Measurements from ENCODE around the gene ERI2.
"Not testable (repeated sequence)": the region's sequence is repeated elsewhere in the genome, so short reads cannot be mapped to it uniquely, and the experiment has no call there.

ERI2 gene

DNA sequence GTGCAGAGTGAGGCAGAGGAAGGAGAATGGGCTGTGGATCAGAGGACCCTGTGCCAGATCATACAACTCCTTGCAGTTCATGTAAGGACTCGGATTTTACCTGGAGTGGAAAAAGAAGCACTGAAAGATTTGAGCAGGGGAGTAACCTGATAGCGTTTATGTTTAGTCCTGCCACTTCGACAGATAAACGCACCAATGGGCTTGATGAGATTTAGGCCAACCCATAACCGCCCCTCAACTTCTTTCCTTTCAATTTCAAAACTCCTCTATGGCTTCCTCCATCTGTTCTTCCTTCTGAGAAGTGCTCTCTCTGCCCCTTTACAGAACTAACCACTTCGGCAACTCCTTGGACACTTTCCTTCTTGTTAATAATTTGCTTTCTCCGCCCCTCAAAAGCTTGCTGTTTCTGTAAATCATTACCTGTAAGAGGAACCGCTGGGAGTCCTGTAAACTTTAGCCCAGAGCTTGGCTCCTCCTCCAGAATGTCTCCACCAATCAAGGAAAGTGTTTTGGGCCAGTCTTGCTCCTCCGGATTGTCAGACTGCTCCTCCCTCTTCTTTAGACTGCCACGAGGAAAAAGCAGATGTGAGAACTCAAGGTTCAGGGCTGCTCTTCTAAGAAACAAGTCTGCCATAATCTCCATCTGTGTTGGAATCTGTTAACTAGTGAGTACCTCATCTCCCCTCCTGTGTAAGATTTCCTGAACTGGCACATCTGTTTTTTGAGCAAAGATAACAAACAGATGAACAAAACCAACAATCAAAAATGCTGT lies 42.6 kb downstream of the ERI2 start, which contains the start of gene ACSM3:
TSS of gene ACSM3 (plus strand) at position 554 of the 772 bp plus-strand sequence. CDS start 6,021 bp downstream, outside the sequence.
- peak; percentile 43 for DNase-seq (ENCODE audit: low read depth)

DNA sequence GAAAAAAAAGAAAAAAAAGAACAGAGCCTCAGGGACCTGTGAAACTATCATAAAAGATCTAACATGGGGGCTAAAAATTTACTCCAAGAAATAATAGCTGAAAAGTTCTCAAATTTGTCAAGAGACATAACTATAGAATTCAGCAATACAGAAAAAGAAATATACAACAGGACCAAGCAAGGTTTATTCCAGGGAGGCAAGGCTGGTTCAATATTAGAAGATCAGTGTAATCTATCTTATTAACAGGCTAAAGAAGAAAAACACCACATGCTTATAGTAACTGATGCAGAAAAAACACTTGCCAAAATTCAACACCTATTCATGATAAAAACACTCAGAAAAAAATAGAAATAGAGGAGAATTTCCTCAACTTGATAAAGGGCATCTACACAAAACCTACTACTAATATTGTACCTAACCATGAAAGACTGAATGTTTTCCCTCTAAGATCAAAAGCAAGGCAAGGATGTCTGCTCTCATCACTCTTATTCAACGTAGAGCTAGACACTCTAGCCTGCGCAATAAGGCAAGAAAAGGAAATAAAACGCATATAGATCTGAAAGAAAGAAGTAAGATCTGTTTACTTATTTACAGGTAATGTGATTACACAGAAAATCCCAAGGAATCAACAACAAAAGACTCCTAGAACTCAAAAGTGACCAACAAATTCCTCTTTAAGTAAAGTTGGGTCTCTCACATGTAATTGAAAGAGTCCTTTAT lies 43.7 kb downstream of the ERI2 start:
- no peak for DNase-seq (ENCODE audit: low read depth)

DNA sequence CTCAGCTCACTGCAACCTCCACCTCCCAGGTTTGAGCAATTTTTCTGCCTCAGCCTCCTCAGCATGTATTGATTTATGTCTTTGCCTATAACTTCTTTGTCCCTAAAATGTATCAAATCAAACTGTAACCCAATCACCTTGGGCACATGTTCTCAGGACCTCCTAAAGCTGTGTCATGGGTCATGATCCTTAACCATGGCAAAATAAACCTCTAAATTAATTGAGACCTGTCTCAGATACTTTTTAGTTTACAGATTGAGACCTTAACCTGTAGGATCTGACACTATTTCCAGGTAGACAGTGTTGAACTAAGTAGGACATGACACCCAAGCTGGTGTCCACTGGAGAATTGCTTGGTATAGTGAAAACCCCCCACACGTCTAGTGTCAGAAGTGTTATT lies 45.1 kb downstream of the ERI2 start:
- DNase-seq (ENCODE audit: low read depth): no peak

DNA sequence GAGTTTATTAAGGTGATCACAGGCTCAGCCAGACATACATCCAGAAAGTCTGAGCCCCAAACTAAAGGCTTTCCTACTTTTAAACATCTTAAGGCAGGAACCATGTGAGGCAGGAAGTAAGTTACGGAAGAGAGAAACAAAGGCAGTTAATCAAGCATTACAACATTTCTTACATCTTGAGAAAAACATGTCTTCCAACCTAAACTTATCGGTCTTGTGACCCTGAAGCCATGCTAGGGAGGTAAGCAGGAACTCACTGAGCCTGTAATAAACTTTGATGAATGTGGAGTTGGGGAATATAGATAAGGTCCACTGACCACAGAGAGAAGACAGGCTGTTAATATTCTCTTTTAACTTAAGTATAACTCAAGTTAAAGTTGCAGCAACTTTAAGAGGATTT lies 45.9 kb downstream of the ERI2 start:
- no peak for DNase-seq (ENCODE audit: low read depth)

DNA sequence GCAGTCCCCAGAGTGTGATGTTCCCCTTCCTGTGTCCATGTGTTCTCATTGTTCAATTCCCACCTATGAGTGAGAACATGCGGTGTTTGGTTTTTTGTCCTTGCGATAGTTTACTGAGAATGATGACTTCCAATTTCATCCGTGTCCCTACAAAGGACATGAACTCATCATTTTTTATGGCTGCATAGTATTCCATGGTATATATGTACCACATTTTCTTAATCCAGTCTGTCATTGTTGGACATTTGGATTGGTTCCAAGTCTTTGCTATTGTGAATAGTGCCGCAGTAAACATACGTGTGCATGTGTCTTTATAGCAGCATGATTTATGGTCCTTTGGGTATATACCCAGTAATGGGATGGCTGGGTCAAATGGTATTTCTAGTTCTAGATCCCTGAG lies 50.5 kb downstream of the ERI2 start:
- not testable (repeated sequence) for DNase-seq (ENCODE audit: low read depth)

DNA sequence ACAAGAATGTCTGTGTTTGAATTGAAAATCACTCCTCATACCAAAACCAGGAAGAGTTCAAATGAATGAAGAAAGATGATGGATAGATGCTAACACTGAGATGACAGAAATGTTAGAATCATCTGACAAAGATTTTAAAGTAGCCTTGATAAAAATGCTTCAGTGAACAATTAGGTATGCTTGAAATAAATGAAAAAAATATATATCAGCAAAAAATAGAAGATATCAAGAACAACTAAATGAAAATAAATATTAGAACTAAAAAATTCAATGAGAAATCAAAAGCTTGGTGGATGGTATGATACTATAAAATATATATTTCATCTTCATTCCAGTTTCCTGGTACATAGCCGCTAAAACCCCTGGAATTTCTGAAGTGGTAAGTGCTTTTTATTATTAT lies 51.0 kb downstream of the ERI2 start:
- DNase-seq (ENCODE audit: low read depth): no peak

DNA sequence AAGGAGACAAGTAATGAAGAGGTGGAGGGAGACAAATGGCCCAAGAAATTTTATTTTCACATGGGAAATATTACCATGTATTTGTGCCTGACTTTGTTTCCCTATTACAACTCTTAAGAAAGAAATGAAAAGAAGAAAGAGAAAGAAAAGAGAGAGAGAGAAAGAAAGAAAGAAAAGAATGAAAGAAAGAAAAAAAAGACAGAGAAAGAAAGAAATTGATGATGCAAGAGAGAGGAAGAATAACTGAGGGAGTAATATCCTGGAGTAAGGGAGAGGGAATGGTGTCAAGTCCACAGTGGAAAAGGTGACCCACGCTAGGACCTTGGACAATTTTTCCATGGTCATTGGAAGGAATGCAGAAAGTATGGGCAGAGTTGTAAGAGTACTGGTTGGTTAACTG lies 52.5 kb downstream of the ERI2 start:
- no peak for DNase-seq (ENCODE audit: low read depth)

DNA sequence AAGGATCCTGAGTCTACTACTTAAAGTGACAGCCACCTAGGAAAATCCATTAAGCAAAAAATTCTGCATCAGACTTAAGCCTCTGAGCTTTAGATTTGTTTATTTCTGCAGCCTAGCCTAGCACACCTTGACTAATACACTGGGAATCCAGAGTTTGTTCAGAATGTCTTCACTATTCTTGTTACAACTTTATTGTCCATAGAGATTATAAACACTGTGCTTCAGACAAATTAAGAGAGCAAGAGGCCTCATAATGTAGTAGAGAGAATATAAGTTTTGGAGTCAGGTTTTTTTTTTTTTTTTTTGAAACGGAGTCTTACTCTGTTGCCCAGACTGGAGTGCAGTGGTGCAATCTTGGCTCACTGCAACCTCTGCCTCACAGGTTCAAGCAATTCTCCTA lies 55.7 kb downstream of the ERI2 start:
- DNase-seq (ENCODE audit: low read depth): no peak

DNA sequence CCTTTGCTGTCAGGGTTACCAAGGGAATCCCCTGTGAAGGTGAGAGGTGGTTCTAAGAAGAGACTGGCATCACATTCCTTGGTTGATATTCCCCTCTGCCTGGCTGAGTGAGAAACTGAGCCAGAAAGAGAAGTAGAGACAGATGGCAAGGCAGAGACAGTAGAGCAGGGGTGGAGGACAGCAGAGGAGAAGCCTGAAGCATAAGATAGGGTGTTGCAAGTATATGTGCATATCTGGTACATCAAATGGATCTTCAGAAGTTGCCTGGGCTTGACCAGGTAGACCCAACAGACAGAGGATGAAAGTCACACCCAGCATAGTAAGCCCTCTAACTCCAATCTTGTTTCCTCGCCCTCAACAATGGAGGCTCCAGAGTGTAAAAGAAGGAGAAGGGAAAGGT lies 56.8 kb downstream of the ERI2 start:
- no peak for DNase-seq (ENCODE audit: low read depth)

DNA sequence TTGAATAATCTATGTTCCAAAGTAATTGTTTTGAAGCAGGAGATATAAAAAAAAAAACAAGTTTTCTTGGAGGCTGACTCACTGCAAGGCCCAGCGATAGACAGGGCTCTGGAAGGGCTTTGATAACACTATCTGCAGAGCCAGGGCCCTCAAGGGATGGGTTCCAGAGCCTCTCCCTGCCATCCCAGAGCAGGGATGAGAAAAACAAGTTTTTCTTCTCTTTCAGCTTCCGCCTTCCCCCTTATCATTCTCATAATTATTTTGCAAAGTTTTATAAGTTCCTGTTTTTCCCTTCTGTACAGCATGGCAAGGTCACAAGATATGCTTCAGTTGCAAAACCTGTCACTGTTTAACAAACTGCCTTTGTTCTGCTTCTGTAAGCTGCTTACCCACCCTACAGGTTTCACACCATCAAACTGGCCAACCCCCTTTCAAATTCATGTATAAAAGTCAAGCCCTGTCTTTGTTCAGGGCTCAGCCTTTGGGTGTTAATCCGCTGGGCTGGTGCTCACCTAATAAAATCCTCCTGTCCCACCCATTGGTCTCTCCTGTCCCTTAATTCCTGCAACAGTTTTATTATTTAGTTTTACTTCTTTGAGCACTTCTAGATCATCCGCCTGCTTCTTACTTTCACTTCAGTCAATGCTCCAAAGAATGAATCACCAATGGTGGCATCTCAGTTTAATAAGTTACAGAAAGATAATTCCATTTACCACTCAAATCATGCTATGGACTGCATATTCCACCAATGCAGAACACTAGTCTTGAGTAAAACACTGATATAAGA lies 59.0 kb downstream of the ERI2 start:
- DNase-seq (ENCODE audit: low read depth): no peak

DNA sequence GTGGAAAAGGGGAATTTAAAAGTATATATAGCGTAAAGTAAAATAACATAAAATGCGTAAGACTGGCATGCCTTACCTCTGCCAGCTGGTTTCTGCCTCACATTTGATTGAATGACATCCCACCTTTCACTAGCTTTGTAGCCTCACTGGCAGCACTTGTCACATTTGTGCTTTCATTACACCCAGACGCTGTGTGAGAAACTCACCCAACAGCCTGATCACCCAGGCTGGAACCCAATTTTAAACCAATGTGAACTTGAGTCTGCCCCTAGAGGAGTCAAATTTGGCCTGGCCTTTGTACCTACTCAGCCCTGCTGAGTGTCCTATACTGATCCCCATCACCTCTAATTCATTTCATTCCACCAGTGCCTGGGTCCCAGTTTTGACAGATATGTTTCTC lies 59.8 kb downstream of the ERI2 start:
- no peak for DNase-seq (ENCODE audit: low read depth)
